ENCODE results near the gene FOXL1. TPM values are rescaled to one million over a fixed set of nuclear protein-coding genes. Genes with fewer than 3 reads are reported as not detected.

The FOXL1 gene
- total and polyA plus RNA-seq, 9 of the 15 experiments (the other 6 are each of a cell fraction or from before 2014, with no cell fraction given): not detected

DNA sequence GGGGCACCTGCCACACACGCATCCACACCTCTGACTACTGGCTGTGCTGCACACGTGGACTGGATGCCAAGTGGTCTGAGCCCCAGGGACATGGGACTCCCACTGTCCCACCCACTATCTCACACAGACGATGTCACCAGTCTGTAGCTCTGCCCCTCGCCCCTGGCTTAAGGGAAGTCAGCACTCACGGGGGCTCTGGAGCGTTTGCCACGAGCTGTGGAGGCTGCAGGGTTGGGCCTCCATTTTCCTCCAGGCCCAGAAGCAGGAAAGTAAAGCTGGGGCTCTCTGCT, 45.9 kb upstream of the FOXL1 start:
- H3K4me2 ChIP-seq (ENCODE audit: insufficient read depth, low read length): no peak overlapping the region
- H3K4me1 ChIP-seq (replicated peaks in 1 of 2; ENCODE audit: control insufficient read depth in 2 of 2, insufficient read depth in 2 of 2, low read length in 2 of 2): peaks cover 0 to 6% of the 10 kb centered on the region in 2 experiments; a peak in 1 of 5 replicates
- no peak overlapping the region for H3K4me3 ChIP-seq
- peaks cover 3% of the 10 kb centered on the region for H3K9me1 ChIP-seq (ENCODE audit: control insufficient read depth, insufficient read depth, low read length)
- POLR2A ChIA-PET: interaction anchor here (0.8 kb wide), 1 partner anchor 21 kb away, joined by 3 read pairs; no protein-coding TSS in a partner anchor
- no peaks in the 10 kb centered on the region for H3K9me3 ChIP-seq (replicated peaks; ENCODE audit: control insufficient read depth, insufficient read depth, low read depth, low read length)
- BruUV-seq (replicated peaks): no TSS peak
- intact Hi-C loops (cut with micrococcal nuclease): no loop called here
- no peak for DNase-seq (ENCODE audit: extremely low read depth in 1 of 4, low spot score in 3 of 4)
- H3K27ac ChIP-seq (ENCODE audit: extremely low read depth, low read depth, low read length): no peak overlapping the region
- no peaks in the 10 kb centered on the region for H4K20me1 ChIP-seq (replicated peaks; ENCODE audit: control insufficient read depth, insufficient read depth, low read length)
- in situ Hi-C loops (cut with MboI): no loop called here
- WGBS (ENCODE audit: insufficient coverage, low coverage, missing lambda C conversion rate): 74% methylated on average over 7 of the region's 7 CpGs
- no peaks in the 10 kb centered on the region for H3K36me3 ChIP-seq (ENCODE audit: control insufficient read depth, insufficient read depth, low read length)
- H3K79me2 ChIP-seq (ENCODE audit: control insufficient read depth, insufficient read depth, low read length): no peaks in the 10 kb centered on the region
- ATAC-seq: no peak
- peaks cover 0 to under 1% of the 10 kb centered on the region in 2 experiments; a peak in 1 of 5 replicates for H3K27me3 ChIP-seq (ENCODE audit: control insufficient read depth in 2 of 2, insufficient read depth in 2 of 2, low read length in 2 of 2)
- FAIRE-seq: no peak
- no peak overlapping the region; a peak in 1 of 4 replicates for H3K9ac ChIP-seq (ENCODE audit: insufficient read depth in 1 of 2, low read depth in 2 of 2, low read length in 2 of 2)
- CTCF ChIA-PET (ENCODE audit: low intra/inter-chr PET ratio): no interaction called here
- H2AFZ ChIP-seq (ENCODE audit: low read depth, low read length): no peak overlapping the region
- no peak for TF ChIP-seq ZBTB17 (CRISPR knock-in tag; IDR thresholded peaks at IDR 0.05)
- TF ChIP-seq, protein P1, sequence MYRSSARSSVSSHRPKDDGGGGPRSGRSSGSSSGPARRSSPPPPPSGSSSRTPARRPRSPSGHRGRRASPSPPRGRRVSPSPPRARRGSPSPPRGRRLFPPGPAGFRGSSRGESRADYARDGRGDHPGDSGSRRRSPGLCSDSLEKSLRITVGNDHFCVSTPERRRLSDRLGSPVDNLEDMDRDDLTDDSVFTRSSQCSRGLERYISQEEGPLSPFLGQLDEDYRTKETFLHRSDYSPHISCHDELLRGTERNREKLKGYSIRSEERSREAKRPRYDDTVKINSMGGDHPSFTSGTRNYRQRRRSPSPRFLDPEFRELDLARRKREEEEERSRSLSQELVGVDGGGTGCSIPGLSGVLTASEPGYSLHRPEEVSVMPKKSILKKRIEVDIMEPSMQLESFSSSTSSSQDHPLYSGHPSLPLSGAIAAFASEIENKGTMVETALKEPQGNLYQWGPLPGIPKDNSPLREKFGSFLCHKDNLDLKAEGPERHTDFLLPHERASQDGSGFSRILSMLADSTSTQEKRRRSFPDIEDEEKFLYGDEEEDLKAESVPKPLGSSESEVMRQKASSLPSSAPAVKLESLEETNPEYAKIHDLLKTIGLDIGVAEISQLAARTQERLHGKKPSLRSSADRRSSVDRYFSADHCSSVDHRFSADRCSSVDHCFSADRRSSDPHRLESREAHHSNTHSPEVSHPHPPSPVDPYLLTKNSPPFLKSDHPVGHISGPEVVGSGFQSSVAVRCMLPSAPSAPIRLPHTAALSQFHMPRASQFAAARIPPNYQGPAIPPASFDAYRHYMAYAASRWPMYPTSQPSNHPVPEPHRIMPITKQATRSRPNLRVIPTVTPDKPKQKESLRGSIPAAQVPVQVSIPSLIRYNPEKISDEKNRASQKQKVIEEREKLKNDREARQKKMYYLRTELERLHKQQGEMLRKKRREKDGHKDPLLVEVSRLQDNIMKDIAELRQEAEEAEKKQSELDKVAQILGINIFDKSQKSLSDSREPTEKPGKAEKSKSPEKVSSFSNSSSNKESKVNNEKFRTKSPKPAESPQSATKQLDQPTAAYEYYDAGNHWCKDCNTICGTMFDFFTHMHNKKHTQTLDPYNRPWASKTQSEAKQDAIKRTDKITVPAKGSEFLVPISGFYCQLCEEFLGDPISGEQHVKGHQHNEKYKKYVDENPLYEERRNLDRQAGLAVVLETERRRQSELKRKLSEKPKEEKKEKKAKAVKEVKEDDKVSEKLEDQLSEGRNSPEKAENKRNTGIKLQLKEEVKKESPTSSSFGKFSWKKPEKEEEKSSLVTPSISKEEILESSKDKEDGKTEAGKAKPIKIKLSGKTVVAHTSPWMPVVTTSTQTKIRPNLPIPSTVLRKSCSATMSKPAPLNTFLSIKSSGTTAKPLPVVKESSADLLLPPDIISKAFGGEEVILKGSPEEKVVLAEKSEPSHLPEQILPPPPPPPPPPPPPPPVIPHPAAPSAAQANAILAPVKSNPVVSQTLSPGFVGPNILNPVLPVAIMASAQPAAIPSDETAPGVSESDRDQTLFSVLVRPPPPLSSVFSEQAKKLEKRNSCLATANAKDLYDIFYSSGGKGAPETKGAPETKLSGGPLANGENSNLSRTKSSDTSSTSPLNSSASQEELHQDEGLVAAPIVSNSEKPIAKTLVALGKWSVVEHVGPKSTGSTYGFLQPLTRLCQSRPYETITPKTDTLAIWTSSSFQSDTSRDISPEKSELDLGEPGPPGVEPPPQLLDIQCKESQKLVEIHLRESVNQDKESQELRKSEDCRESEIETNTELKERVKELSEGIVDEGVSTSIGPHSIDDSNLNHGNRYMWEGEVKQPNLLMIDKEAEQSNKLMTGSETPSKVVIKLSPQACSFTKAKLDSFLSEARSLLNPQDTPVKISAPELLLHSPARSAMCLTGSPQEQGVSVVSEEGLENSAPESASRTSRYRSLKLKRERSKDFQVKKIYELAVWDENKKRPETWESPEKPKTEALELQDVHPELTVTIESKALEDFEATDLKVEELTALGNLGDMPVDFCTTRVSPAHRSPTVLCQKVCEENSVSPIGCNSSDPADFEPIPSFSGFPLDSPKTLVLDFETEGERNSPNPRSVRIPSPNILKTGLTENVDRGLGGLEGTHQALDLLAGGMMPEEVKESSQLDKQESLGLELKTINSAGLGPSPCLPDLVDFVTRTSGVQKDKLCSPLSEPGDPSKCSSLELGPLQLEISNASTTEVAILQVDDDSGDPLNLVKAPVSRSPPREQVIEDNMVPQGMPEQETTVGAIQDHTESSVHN (IDR thresholded peaks at IDR 0.05; ENCODE audit: borderline replicate concordance in 1 of 2, low read depth in 1 of 2): no peak
- no peak for TF ChIP-seq ZNF212 (CRISPR knock-in tag; IDR thresholded peaks at IDR 0.05)
- no peak for TF ChIP-seq BRCA1 (IDR thresholded peaks at IDR 0.05)
- no peak for TF ChIP-seq BRCA1 (CRISPR knock-in tag; IDR thresholded peaks at IDR 0.05)
- TF ChIP-seq, protein P2, sequence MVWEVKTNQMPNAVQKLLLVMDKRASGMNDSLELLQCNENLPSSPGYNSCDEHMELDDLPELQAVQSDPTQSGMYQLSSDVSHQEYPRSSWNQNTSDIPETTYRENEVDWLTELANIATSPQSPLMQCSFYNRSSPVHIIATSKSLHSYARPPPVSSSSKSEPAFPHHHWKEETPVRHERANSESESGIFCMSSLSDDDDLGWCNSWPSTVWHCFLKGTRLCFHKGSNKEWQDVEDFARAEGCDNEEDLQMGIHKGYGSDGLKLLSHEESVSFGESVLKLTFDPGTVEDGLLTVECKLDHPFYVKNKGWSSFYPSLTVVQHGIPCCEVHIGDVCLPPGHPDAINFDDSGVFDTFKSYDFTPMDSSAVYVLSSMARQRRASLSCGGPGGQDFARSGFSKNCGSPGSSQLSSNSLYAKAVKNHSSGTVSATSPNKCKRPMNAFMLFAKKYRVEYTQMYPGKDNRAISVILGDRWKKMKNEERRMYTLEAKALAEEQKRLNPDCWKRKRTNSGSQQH (CRISPR knock-in tag; IDR thresholded peaks at IDR 0.05): no peak
- no peak for TF ChIP-seq RBBP5 (IDR thresholded peaks at IDR 0.05; ENCODE audit: borderline replicate concordance, insufficient read depth, low read length, poor library complexity, severe bottlenecking)
- no peak for TF ChIP-seq CBX8 (IDR thresholded peaks at IDR 0.05; ENCODE audit: borderline replicate concordance, extremely low read depth, low read depth, low read length, poor library complexity, severe bottlenecking)
- TF ChIP-seq BRD9 (IDR thresholded peaks at IDR 0.05; ENCODE audit: low read depth, partially characterized antibody): no peak
- no peak for TF ChIP-seq MTA3 (IDR thresholded peaks at IDR 0.05; ENCODE audit: borderline replicate concordance)
- TF ChIP-seq, protein P3, sequence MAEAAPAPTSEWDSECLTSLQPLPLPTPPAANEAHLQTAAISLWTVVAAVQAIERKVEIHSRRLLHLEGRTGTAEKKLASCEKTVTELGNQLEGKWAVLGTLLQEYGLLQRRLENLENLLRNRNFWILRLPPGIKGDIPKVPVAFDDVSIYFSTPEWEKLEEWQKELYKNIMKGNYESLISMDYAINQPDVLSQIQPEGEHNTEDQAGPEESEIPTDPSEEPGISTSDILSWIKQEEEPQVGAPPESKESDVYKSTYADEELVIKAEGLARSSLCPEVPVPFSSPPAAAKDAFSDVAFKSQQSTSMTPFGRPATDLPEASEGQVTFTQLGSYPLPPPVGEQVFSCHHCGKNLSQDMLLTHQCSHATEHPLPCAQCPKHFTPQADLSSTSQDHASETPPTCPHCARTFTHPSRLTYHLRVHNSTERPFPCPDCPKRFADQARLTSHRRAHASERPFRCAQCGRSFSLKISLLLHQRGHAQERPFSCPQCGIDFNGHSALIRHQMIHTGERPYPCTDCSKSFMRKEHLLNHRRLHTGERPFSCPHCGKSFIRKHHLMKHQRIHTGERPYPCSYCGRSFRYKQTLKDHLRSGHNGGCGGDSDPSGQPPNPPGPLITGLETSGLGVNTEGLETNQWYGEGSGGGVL (CRISPR knock-in tag; IDR thresholded peaks at IDR 0.05): no peak

Data from K562 (cell line).